H1 (cell line): ENCODE data around the gene LAG3.

ENCODE experiments used
- CEBPB ChIP-seq: IDR thresholded peaks from 2 replicates; pipeline ENCODE4 v1.6.1; 2012; ENCODE audit warnings: low read depth, low read length
- CTCF ChIP-seq, 3 experiments: IDR thresholded peaks; 1 replicate in 2 of 3; 2 replicates in 1 of 3; pipeline versions ENCODE4 v1.5.1 to v1.6.1; 2011; ENCODE audit warnings: low read length in 3 of 3, mild to moderate bottlenecking in 3 of 3, inconsistent platforms in 2 of 3, low read depth in 1 of 3, moderate library complexity in 1 of 3; ENCODE audit not compliant: insufficient read depth in 1 of 3; ENCODE audit errors: control extremely low read depth in 1 of 3
- EZH2 ChIP-seq: fragments of 200-600 bp; sonication (generic); IDR thresholded peaks from 2 replicates; pipeline ENCODE4 v1.7.1; 2012; ENCODE audit warnings: low read depth, mild to moderate bottlenecking, moderate library complexity, low read length, inconsistent platforms; ENCODE audit not compliant: severe bottlenecking
- FOSL1 ChIP-seq: IDR thresholded peaks from 2 replicates; pipeline ENCODE4 v1.6.1; 2011; ENCODE audit warnings: mild to moderate bottlenecking, low read depth, low read length, moderate library complexity; ENCODE audit not compliant: insufficient read depth
- GTF2F1 ChIP-seq: IDR thresholded peaks from 2 replicates; pipeline ENCODE4 v1.6.1; 2012; ENCODE audit warnings: low read depth, low read length, improper control_type of control experiment, borderline replicate concordance
- JUND ChIP-seq: IDR thresholded peaks from 2 replicates; pipeline ENCODE4 v1.6.1; 2011; ENCODE audit warnings: mild to moderate bottlenecking, improper control_type of control experiment, low read length
- POLR2A ChIP-seq, 2 experiments: IDR thresholded peaks; 1 replicate in 1 of 2; 2 replicates in 1 of 2; pipeline ENCODE4 v1.6.1; 2011; ENCODE audit warnings: low read depth in 2 of 2, low read length in 2 of 2, mild to moderate bottlenecking in 2 of 2; ENCODE audit errors: control extremely low read depth in 1 of 2
- RFX5 ChIP-seq: IDR thresholded peaks from 2 replicates; pipeline ENCODE4 v1.6.1; 2011; ENCODE audit warnings: low read depth, low read length, improper control_type of control experiment, borderline replicate concordance
- RXRA ChIP-seq: IDR thresholded peaks from 2 replicates; pipeline ENCODE4 v1.6.1; 2011; ENCODE audit warnings: low read depth, mild to moderate bottlenecking, low read length, moderate library complexity; ENCODE audit not compliant: insufficient read depth
- SP2 ChIP-seq: IDR thresholded peaks from 2 replicates; pipeline ENCODE4 v1.6.1; 2012; ENCODE audit warnings: mild to moderate bottlenecking, low read length, inconsistent platforms
- TAF1 ChIP-seq: IDR thresholded peaks from 2 replicates; pipeline ENCODE4 v1.6.1; 2011; ENCODE audit warnings: mild to moderate bottlenecking, low read depth, low read length
- TCF12 ChIP-seq: IDR thresholded peaks from 2 replicates; pipeline ENCODE4 v1.6.1; 2011; ENCODE audit warnings: low read depth, mild to moderate bottlenecking, low read length
- USF2 ChIP-seq: IDR thresholded peaks from 2 replicates; pipeline ENCODE4 v1.6.1; 2011; ENCODE audit warnings: low read length, improper control_type of control experiment

- TF ChIP-seq POLR2A (IDR thresholded peaks at IDR 0.05; ENCODE audit: control extremely low read depth in 1 of 2, low read depth in 2 of 2, low read length in 2 of 2) (peak in 1 of 2 experiments; percentile 62; a peak in 2 of 3 replicates), CEBPB (no peak), CTCF (IDR thresholded peaks at IDR 0.05; ENCODE audit: control extremely low read depth in 1 of 3, insufficient read depth in 1 of 3, low read depth in 1 of 3, low read length in 3 of 3) (no peak), EZH2 (no peak), RFX5 (no peak), TAF1 (no peak), RXRA (no peak), TCF12 (no peak), FOSL1 (no peak), SP2 (no peak), USF2 (no peak), GTF2F1 (no peak), JUND (no peak)
Observed at GRCh38 chr12:6768437-6768914, 3.8 kb upstream of the LAG3 start.
